Measurements from ENCODE around the gene MACROD2. TPM values are rescaled to one million over a fixed set of nuclear protein-coding genes. Genes with fewer than 3 reads are reported as not detected.

The MACROD2 gene
- total RNA-seq, 1 experiment from 2014 or later: 1.6 TPM

- H2BK12ac ChIP-seq (ENCODE audit: insufficient read length, low read depth, low read length): no peak overlapping the region
- no peaks in the 10 kb centered on the region for H3K79me2 ChIP-seq (ENCODE audit: insufficient read depth, low read length)
- Mint-ChIP-seq H3K4me3 (no peak overlapping the region), H3K27me3 (ENCODE audit: low read depth) (no peaks in the 10 kb centered on the region; the same call in 1 of the 2 replicates), H3K36me3 (ENCODE audit: insufficient read depth in 1 of 3, low read depth in 3 of 3) (no peaks in the 10 kb centered on the region), H3K9me3 (no peaks in the 10 kb centered on the region), H3K27ac (no peak overlapping the region), H3K4me1 (no peaks in the 10 kb centered on the region; a peak in 1 of 4 replicates)
- no peak overlapping the region for H2BK5ac ChIP-seq (ENCODE audit: insufficient read length, low read length)
- H4K8ac ChIP-seq (replicated peaks; ENCODE audit: insufficient read length, low read depth, low read length): no peak overlapping the region
- H2BK20ac ChIP-seq (ENCODE audit: low read depth, low read length, poor library complexity, severe bottlenecking): no peak overlapping the region
- H2AFZ ChIP-seq (ENCODE audit: low read length): no peak overlapping the region
- DNase-seq: no peak
- H3K4me2 ChIP-seq (ENCODE audit: insufficient read depth, insufficient read length, low read length): no peak overlapping the region
- no peak overlapping the region for H2BK120ac ChIP-seq (ENCODE audit: low read depth, low read length, poor library complexity, severe bottlenecking)
- H3K9ac ChIP-seq (ENCODE audit: extremely low read depth, insufficient read length, low read length): no peak overlapping the region
- H4K5ac ChIP-seq (ENCODE audit: insufficient read length, low read depth, low read length): no peak overlapping the region
- no peak overlapping the region for H3T11ph ChIP-seq (ENCODE audit: low read length)
- TF ChIP-seq CTCF (conservative IDR thresholded peaks at IDR 0.05): no peak
- H2BK15ac ChIP-seq (ENCODE audit: low read depth, low read length): no peak overlapping the region
- H3K79me1 ChIP-seq (ENCODE audit: insufficient read depth, low read depth, low read length, poor library complexity, severe bottlenecking): no peaks in the 10 kb centered on the region
- H3K9me3 ChIP-seq (ENCODE audit: control insufficient read depth, low read depth, low read length): no peaks in the 10 kb centered on the region
- no CpG with 5 or more reads among the region's 4 CpGs for WGBS (ENCODE audit: extremely low coverage, insufficient read length, low lambda C conversion rate)
- H3K4ac ChIP-seq (ENCODE audit: low read depth, low read length): no peak overlapping the region
- no peaks in the 10 kb centered on the region for H3K23me2 ChIP-seq (ENCODE audit: insufficient read length, low read depth, low read length, poor library complexity, severe bottlenecking)
- no peak overlapping the region for H3K56ac ChIP-seq (ENCODE audit: insufficient read length, low read depth, low read length)
- H4K20me1 ChIP-seq (ENCODE audit: control insufficient read depth, insufficient read depth, insufficient read length): no peaks in the 10 kb centered on the region
- H2AK5ac ChIP-seq (ENCODE audit: insufficient read length, low read length): no peak overlapping the region
- H3K4me1 ChIP-seq (ENCODE audit: insufficient read depth, low read length): no peaks in the 10 kb centered on the region
- no peak overlapping the region for H3K18ac ChIP-seq (ENCODE audit: insufficient read length, low read depth, low read length)
- H3K23ac ChIP-seq (ENCODE audit: insufficient read length, low read depth, low read length): no peak overlapping the region
- H3K14ac ChIP-seq (ENCODE audit: insufficient read depth, low read length): no peak overlapping the region
- no peak overlapping the region for H4K91ac ChIP-seq (ENCODE audit: insufficient read length, low read depth, low read length)
- H3K27me3 ChIP-seq (ENCODE audit: insufficient read depth, low read length): no peaks in the 10 kb centered on the region
- H3K27ac ChIP-seq (ENCODE audit: insufficient read length, low read depth, low read length): no peak overlapping the region
Measured at GRCh38 chr20:16096756-16097326, 2101.5 kb downstream of the MACROD2 start.

Data from H9 (cell line).